NCI-H226 (cell line): ENCODE data around the gene OTOA.
"Not testable (repeated sequence)": the region's sequence is repeated elsewhere in the genome, so short reads cannot be mapped to it uniquely, and the experiment has no call there.

Experiments
- DNase-seq: peaks from one replicate; pipeline ENCODE4 v3.0.0-alpha.2; 2015

OTOA gene

GRCh38 chr16:21642861-21643260, 20.9 kb upstream of the OTOA start:
- no peak for DNase-seq

DNA sequence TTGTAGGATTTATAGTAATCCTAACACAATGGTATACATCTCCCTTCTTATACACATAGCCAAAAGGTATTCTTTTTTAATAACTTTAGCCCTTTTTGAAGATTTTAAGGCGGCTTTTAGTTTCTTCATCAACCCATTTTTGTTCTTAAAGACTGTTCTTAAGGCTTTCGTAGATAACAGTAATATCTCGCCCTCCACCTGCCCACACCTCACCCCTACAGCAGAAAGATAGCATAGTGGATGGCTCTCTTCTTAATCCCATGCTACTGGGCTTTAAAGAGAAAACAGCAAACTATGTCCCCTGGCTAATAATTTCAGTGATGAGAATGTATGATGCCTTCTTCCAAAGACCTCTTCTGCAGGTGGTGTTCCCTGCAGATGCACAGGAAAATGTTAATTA, 20.0 kb upstream of the OTOA start:
- no peak for DNase-seq

DNA sequence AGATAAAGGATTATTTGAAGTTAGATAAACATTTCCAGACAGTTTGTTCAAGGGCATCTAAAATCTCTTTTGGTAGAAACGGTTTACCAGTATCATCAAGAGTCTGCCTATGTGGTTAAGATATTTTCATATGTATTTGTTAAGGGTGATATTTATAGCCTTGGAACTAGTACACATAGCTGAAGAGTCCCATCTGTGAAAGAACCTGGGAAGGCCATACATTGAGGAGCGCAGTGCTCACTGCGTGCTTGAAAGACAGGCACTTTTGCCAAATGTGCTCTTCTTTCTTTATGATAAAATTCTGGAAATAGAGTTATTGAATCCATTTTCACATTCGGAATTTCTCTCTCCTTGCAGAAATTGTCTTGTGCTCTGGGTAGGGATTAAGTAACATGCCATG, 19.1 kb upstream of the OTOA start:
- no peak for DNase-seq

DNA sequence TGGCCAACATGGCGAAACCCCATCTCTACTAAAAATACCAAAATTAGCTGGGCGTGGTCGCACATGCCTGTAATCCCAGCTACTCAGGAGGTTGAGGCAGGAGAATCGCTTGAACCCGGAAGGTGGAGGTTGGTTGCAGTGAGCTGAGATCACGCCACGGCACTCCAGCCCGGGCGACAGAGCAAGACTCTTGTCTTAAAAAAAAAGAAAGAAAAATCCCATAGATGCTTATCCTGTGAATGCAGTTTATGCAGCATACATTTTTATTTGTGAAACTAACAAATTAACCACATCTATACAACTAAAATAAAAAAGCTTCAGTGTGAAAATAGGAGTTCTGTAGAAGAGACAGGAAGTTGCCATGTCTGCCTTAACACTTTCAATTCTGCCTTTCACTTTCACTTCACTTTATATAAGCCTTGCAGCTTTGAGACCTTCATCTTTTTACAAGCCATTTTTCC, 18.5 kb upstream of the OTOA start:
- no peak for DNase-seq

- no peak for DNase-seq
Observed at GRCh38 chr16:21646091-21646490, 17.7 kb upstream of the OTOA start.

DNA sequence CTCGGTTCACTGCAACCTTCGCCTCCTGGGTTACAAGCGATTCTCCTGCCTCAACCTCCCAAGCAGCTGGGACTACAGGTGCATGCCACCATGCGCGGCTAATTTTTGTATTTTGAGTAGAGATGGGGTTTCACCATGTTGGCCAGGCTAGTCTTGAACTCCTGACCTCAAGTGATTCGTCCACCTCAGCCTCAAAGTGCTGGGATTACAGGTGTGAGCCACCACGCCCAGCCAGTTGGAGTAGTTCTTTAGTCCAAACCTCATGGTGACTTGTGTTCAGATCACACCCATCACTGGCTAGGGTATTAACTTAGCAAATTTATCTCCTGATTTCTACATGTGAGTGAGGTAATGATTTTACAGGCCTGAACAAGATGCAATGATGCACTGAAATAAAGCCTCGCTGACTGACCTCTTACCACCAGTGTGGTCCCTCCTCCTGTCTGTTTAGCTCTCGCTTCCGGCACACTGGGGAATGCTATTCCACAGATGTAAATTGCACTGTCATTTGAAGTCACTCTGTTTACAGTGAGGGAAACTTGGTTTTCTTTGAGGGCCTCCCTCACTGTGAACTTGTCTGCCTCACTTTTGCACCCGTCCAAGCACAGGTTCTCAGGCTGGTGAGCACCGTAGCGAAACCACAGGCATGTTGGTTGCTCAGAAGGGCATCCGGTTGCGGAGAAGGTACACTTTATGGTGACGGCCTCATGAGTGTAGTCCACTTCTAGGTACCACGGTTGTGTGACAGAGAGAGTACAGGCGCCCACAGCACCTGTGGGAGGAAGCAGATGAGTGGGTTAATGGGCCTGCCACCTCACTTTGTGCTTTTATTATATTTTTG, 16.8 kb upstream of the OTOA start:
- no peak for DNase-seq

- no peak for DNase-seq
Observed at GRCh38 chr16:21647562-21648164, 16.1 kb upstream of the OTOA start.

DNA sequence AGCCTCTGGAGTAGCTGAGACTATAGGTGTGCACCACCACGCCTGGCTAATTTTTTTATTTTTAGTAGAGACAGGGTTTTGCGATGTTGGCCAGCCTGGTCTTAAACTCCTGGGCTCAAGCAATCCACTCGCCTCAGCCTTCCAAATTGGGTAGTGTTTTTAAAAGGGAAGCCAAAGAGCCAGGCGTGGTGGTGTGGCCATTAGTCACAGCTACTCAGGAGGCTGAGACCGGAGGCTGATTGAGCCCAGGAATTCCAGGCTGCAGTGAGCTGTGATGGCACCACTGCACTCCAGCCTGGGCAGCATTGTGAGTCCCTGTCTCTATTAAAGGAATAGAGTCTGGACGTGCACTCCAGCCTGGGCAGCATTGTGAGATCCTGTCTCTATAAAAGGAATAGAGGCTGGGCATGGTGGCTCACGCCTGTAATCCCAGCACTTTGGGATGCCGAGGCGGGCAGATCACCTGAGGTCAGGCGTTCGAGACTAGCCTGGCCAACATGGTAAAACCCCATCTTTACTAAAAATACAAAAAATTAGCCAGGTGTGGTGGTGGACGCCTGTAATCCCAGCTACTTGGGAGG, 13.9 kb upstream of the OTOA start:
- not testable (repeated sequence) for DNase-seq

- DNase-seq = no peak
Observed at GRCh38 chr16:21650521-21650920, 13.2 kb upstream of the OTOA start.

GRCh38 chr16:21651515-21651914, 12.3 kb upstream of the OTOA start:
- DNase-seq = no peak

- no peak for DNase-seq
Observed at GRCh38 chr16:21652453-21652852, 11.3 kb upstream of the OTOA start, which contains the start of gene IGSF6. Gene IGSF6 (minus strand): TSS chr16:21652608. CDS start chr16:21652598, 10 bp downstream.

- DNase-seq = no peak
Observed at GRCh38 chr16:21653571-21653970, 10.2 kb upstream of the OTOA start.

- DNase-seq = no peak
Observed at GRCh38 chr16:21654466-21654865, 9.3 kb upstream of the OTOA start.

- DNase-seq = no peak
Observed at GRCh38 chr16:21654881-21655280, 8.9 kb upstream of the OTOA start.

GRCh38 chr16:21656795-21657768, 6.7 kb upstream of the OTOA start:
- DNase-seq = peak; percentile 6

GRCh38 chr16:21659124-21659523, 4.6 kb upstream of the OTOA start:
- DNase-seq = no peak

- DNase-seq = no peak
Observed at GRCh38 chr16:21664801-21665492, 1.2 kb downstream of the OTOA start.

- DNase-seq = no peak
Observed at GRCh38 chr16:21666772-21667171, 3.0 kb downstream of the OTOA start.

DNA sequence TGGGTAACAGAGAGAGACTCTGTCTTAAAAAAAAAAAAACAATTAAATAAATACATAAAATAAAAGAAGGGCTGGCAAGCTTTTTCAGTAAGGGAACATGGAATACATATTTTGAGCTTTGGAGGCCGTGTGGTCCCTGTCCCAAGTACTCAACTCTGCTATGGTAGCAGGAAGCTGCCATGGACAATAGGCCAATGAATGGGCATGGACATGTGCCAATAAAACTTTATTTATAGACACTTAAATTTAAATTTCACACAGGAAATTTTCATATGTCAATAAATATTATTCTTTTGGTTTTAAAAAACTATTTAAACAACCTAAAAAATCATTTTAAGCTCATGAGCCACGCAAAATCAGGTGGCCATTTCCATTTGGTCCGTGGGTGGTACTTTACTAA, 3.8 kb downstream of the OTOA start:
- DNase-seq = no peak

GRCh38 chr16:21673469-21673868, 9.7 kb downstream of the OTOA start:
- DNase-seq = no peak

GRCh38 chr16:21674456-21674855, 10.7 kb downstream of the OTOA start:
- not testable (repeated sequence) for DNase-seq

- not testable (repeated sequence) for DNase-seq
Observed at GRCh38 chr16:21680714-21681113, 16.9 kb downstream of the OTOA start.
